Ovary (tissue), 3 donors: ENCODE measurements around the gene AMELY.

Experiments used
- EP300 ChIP-seq: sonication (generic); formaldehyde crosslinking; IDR thresholded peaks from one replicate; pipeline ENCODE4 v1.6.1; 2017; ENCODE audit warnings: antibody characterized with exemption
- TF ChIP-seq, protein P1 (sequence below), 3 donors: fragments of 450-650 bp in 2 of 3; fragments of 200-600 bp in 1 of 3; IDR thresholded peaks; one replicate each; pipeline versions ENCODE4 v1.5.1 to v1.8.0; 2016 to 2022; ENCODE audit warnings: antibody characterized with exemption in 3 of 3, mild to moderate bottlenecking in 1 of 3
- donor health status: DM: no; HTN: no; CAD: no.

DNA sequence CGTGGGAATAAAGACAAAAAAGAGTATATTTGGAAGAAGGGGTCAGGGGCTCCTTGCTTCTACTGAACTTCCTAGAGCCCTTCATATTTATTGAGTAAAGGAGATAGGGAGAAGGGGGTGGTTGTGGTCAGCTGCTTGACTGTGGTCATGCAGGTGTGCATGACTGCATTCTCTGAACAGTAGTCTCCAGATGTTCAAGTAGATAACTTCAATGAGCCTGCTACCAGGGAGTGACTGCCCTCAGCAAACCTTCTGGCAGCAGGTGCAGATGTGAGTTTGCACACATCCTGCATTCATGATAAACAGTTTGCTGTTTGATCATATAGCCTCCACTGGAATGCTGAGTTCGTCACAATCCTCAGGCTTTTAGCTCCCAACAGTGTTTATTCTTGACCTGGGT, 9.5 kb upstream of the AMELY start:
- TF ChIP-seq, protein P1, sequence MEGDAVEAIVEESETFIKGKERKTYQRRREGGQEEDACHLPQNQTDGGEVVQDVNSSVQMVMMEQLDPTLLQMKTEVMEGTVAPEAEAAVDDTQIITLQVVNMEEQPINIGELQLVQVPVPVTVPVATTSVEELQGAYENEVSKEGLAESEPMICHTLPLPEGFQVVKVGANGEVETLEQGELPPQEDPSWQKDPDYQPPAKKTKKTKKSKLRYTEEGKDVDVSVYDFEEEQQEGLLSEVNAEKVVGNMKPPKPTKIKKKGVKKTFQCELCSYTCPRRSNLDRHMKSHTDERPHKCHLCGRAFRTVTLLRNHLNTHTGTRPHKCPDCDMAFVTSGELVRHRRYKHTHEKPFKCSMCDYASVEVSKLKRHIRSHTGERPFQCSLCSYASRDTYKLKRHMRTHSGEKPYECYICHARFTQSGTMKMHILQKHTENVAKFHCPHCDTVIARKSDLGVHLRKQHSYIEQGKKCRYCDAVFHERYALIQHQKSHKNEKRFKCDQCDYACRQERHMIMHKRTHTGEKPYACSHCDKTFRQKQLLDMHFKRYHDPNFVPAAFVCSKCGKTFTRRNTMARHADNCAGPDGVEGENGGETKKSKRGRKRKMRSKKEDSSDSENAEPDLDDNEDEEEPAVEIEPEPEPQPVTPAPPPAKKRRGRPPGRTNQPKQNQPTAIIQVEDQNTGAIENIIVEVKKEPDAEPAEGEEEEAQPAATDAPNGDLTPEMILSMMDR (IDR thresholded peaks at IDR 0.05), result no peak
- no peak for TF ChIP-seq EP300
